K562 (cell line): ENCODE data around the gene MFSD11. TPM values are rescaled to one million over a fixed set of nuclear protein-coding genes. Genes with fewer than 3 reads are reported as not detected.
A peak's percentile ranks its signal among the peaks of the same experiment; 100 is the strongest.

Experiments
- BMI1 ChIP-seq: fragments of 150-350 bp; IDR thresholded peaks from 2 replicates; pipeline ENCODE4 v1.6.1; 2014; ENCODE audit warnings: low read length
- BRD9 ChIP-seq: fragments of 450-650 bp; IDR thresholded peaks from 2 replicates; pipeline ENCODE4 v1.6.1; 2018; ENCODE audit warnings: low read depth; ENCODE audit not compliant: partially characterized antibody
- BRF1 ChIP-seq: IDR thresholded peaks from 3 replicates; pipeline ENCODE4 v1.6.1; 2011; ENCODE audit warnings: borderline replicate concordance, mild to moderate bottlenecking; ENCODE audit not compliant: insufficient read length; ENCODE audit errors: extremely low read depth
- CCNT2 ChIP-seq: IDR thresholded peaks from 2 replicates; pipeline ENCODE4 v1.6.1; 2011; ENCODE audit warnings: borderline replicate concordance, low read depth, mild to moderate bottlenecking, moderate library complexity, mixed read lengths, low read length; ENCODE audit not compliant: insufficient read length; ENCODE audit errors: extremely low read depth
- CREB3L1 ChIP-seq: fragments of 450-650 bp; IDR thresholded peaks from 2 replicates; pipeline ENCODE4 v1.6.1; 2014; ENCODE audit warnings: low read depth, mild to moderate bottlenecking, moderate library complexity, borderline replicate concordance
- FOXJ2 ChIP-seq: fragments of 200-800 bp; sonication (Bioruptor generic); IDR thresholded peaks from 2 replicates; pipeline ENCODE4 v1.6.1; 2016; ENCODE audit warnings: missing genetic modification characterization, missing compliant biosample characterization
- GABPB2 ChIP-seq: fragments of 250-450 bp; sonication (Bioruptor Pico); conservative IDR thresholded peaks from 2 replicates; pipeline ENCODE4 v1.5.1; 2021; ENCODE audit warnings: mild to moderate bottlenecking
- HDAC3 ChIP-seq: fragments of 450-650 bp; IDR thresholded peaks from 2 replicates; pipeline ENCODE4 v1.6.1; 2018; ENCODE audit warnings: borderline replicate concordance, mild to moderate bottlenecking, moderate library complexity; ENCODE audit not compliant: partially characterized antibody
- HDGF ChIP-seq: fragments of 450-650 bp; IDR thresholded peaks from 2 replicates; pipeline ENCODE4 v1.6.1; 2016
- HNRNPK ChIP-seq: fragments of 200-400 bp; formaldehyde crosslinking; IDR thresholded peaks from one replicate; pipeline ENCODE4 v1.6.1; 2018; ENCODE audit warnings: mild to moderate bottlenecking, low read depth, low read length; ENCODE audit not compliant: poor library complexity, severe bottlenecking
- NCOA1 ChIP-seq: fragments of 450-650 bp; IDR thresholded peaks from 2 replicates; pipeline ENCODE4 v1.6.1; 2016; ENCODE audit warnings: low read depth
- POLR3A ChIP-seq: IDR thresholded peaks from 2 replicates; pipeline ENCODE4 v1.6.1; 2011; ENCODE audit warnings: borderline replicate concordance, mild to moderate bottlenecking, moderate library complexity; ENCODE audit not compliant: insufficient read length, insufficient read depth; ENCODE audit errors: extremely low read depth
- RERE ChIP-seq: sonication (generic); formaldehyde crosslinking; IDR thresholded peaks from 2 replicates; pipeline ENCODE4 v1.8.0; 2023; ENCODE audit warnings: missing genetic modification reagents, mild to moderate bottlenecking, borderline replicate concordance
- SIRT6 ChIP-seq: IDR thresholded peaks from one replicate; pipeline ENCODE4 v1.6.1; 2012; ENCODE audit warnings: low read depth, mild to moderate bottlenecking, control low read depth, inconsistent platforms, low read length, moderate library complexity
- SOX6 ChIP-seq: fragments of 450-650 bp; IDR thresholded peaks from 2 replicates; pipeline ENCODE4 v1.6.1; 2014; ENCODE audit warnings: mild to moderate bottlenecking
- SUPT5H ChIP-seq: fragments of 450-650 bp; IDR thresholded peaks from 2 replicates; pipeline ENCODE4 v1.6.1; 2016
- TAF1 ChIP-seq: IDR thresholded peaks from 2 replicates; pipeline ENCODE4 v1.6.1; 2011; ENCODE audit warnings: mild to moderate bottlenecking, low read length, moderate library complexity; ENCODE audit not compliant: insufficient read depth, control insufficient read depth, severe bottlenecking; ENCODE audit errors: extremely low read depth
- TAF7 ChIP-seq: fragments of 450-650 bp; IDR thresholded peaks from 2 replicates; pipeline ENCODE4 v1.6.1; 2016; ENCODE audit warnings: missing genetic modification characterization, missing compliant biosample characterization
- TARDBP ChIP-seq: fragments of 450-650 bp; IDR thresholded peaks from 2 replicates; pipeline ENCODE4 v1.6.1; 2016
- TCF7 ChIP-seq: sonication (generic); IDR thresholded peaks from 2 replicates; pipeline ENCODE4 v1.6.1; 2016; ENCODE audit warnings: antibody characterized with exemption, borderline replicate concordance
- TEAD1 ChIP-seq, 2 experiments: fragments of 450-650 bp in 1 of 2; sonication (generic) in 1 of 2; formaldehyde crosslinking; IDR thresholded peaks; 2 replicates each; pipeline versions ENCODE4 v1.4.0 to v1.8.0; 2020 to 2022; ENCODE audit warnings: mild to moderate bottlenecking in 2 of 2, missing genetic modification reagents in 1 of 2
- ZNF253 ChIP-seq: fragments of 250-450 bp; sonication (Bioruptor Pico); conservative IDR thresholded peaks from 2 replicates; pipeline ENCODE4 v1.6.1; 2021; ENCODE audit warnings: mild to moderate bottlenecking
- ZNF561 ChIP-seq: fragments of 450-650 bp; formaldehyde crosslinking; conservative IDR thresholded peaks from 2 replicates; pipeline ENCODE4 v1.4.0; 2020; ENCODE audit warnings: mild to moderate bottlenecking, moderate library complexity
- ZNF695 ChIP-seq: fragments of 450-650 bp; formaldehyde crosslinking; IDR thresholded peaks from 2 replicates; pipeline ENCODE4 v1.4.0; 2020; ENCODE audit warnings: mild to moderate bottlenecking, moderate library complexity
- ZNF77 ChIP-seq: fragments of 250-450 bp; sonication (Bioruptor Pico); IDR thresholded peaks from 2 replicates; pipeline ENCODE4 v1.5.0; 2020
- polyA plus RNA-seq, 8 experiments: library from polyadenylated mRNA; depleted of rRNA in 4 of 8; stranded (reverse) in 5 of 8; unstranded in 3 of 8; fragments of >200 nt; fragmentation: Nextera tagmentation in 2 of 8; fragmentation: Illumina TruSeq in 1 of 8; extraction: Ambion mirVana in 2 of 8; extraction: Trizol in 1 of 8; gene quantifications; 2 replicates each; pipeline versions ENCODE4 v1.2.1 to v1.2.3, GENCODE V29; 2011 to 2014; ENCODE audit warnings: inconsistent platforms in 1 of 8, missing spikeins in 1 of 8
- total RNA-seq, 7 experiments: library from RNA; depleted of rRNA in 6 of 7; stranded (reverse); fragments of >200 nt in 6 of 7; fragmentation: Illumina TruSeq in 2 of 7; extraction: Trizol in 2 of 7; gene quantifications; 2 replicates each; pipeline versions ENCODE4 v1.2.1 to v1.2.3, GENCODE V29; 2011 to 2021; ENCODE audit warnings: low replicate concordance in 1 of 7

The MFSD11 gene
- total and polyA plus RNA-seq, 9 of the 15 experiments (the other 6 are each of a cell fraction or from before 2014, with no cell fraction given), result 14.4 to 24.5 (median 19.9) TPM

GRCh38 chr17:76726231-76726775 lies 11.6 kb upstream of the MFSD11 start, which contains the start of gene JMJD6 (continued):
- TF ChIP-seq FOXJ2 (tag) (no peak), ZNF77 (CRISPR knock-in tag) (no peak), HDAC3 (peak; percentile 28), ZNF695 (CRISPR knock-in tag) (no peak), NCOA1 (no peak), SUPT5H (peak; percentile 69), TCF7 (no peak), POLR3A (no peak), SOX6 (no peak; the same call in 1 of the 2 replicates), SIRT6 (no peak), HDGF (no peak), GABPB2 (CRISPR knock-in tag) (no peak), TAF1 (peak; percentile 69), BMI1 (no peak), TARDBP (no peak), BRD9 (no peak), TAF7 (tag) (no peak), ZNF253 (no peak), CREB3L1 (no peak), BRF1 (no peak), CCNT2 (peak; percentile 61), RERE (CRISPR knock-in tag) (no peak), ZNF561 (CRISPR knock-in tag) (no peak), HNRNPK (no peak), TEAD1 (CRISPR knock-in tag; IDR thresholded peaks at IDR 0.05) (peak in 1 of 2 experiments; percentile 86; a peak in 2 of 4 replicates)
